GM20000 (cell line): Measurements from ENCODE around the gene PRRX2.

Experiments used
- DNase-seq: peaks from one replicate; pipeline ENCODE4 v3.0.0; 2012; ENCODE audit warnings: low spot score
- CTCF ChIP-seq: IDR thresholded peaks from 2 replicates; pipeline ENCODE4 v1.5.1; 2012; ENCODE audit warnings: mild to moderate bottlenecking, control low read depth; ENCODE audit errors: extremely low read depth, missing control alignments

Gene PRRX2

DNA sequence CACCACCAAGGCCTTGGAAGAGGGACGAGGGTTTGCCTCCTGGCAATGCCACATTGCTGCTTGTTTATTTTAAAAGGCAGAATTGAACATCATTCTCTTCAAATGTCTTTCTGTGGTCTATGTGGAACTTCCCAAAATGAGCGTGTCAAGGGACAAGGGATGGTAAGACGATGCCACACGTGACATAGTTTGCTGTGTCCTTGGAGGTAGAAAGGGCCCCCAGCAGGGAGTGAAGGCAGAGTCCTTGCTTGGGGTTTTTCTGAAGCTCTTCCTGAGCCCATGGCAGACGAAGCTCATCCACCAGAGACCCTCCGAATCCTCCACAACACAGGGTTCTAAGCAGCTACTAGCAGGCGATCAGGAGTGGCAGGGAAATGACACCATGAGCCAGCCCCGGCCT lies 28.3 kb downstream of the PRRX2 start:
- no peak for DNase-seq
- TF ChIP-seq CTCF = no peak

- no peak for DNase-seq
- TF ChIP-seq CTCF = no peak
These were observed 28.8 kb downstream of the PRRX2 start for GRCh38 chr9:129694243-129694646.

- no peak for DNase-seq
- TF ChIP-seq CTCF = no peak
These were observed 30.4 kb downstream of the PRRX2 start for GRCh38 chr9:129695870-129696269.

GRCh38 chr9:129696944-129697655 lies 31.7 kb downstream of the PRRX2 start:
- DNase-seq = peak; percentile 49
- no peak for TF ChIP-seq CTCF

DNA sequence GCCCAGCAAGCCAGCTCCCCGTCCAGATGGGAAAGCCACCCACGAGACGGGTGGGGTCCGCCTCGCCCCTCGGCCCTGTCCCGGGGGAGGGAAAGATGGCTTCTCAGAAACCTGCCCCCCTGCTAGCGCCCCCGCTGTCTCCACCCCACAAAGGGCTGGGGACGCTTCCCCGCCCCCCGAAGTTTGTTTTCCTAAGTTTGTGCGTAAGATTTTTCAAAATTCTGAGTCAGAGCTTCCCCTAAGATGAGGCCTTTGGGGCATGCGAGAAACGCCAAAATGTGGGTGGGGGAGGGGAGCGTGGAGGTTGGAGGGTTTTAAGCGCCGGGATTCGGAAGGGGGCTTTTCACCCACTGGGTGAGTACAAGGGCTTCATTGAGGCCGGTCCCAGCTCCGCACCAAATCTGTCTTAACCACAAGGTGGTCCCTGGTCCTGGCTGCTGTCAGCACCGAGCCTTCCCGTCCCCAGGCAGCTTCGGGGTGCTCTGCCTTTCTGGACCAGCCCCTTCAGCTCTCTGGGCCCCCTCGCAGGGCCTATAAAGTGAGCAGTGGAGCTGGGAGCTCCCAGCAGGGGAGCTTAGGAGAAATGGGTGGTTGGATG lies 32.3 kb downstream of the PRRX2 start:
- no peak for DNase-seq
- TF ChIP-seq CTCF = no peak

- no peak for TF ChIP-seq CTCF
- no peak for DNase-seq
These were observed 32.9 kb downstream of the PRRX2 start for GRCh38 chr9:129698254-129698757.

- no peak for DNase-seq
- TF ChIP-seq CTCF = no peak
These were observed 35.6 kb downstream of the PRRX2 start for GRCh38 chr9:129701054-129701453.
